Measurements from ENCODE around the gene FAM181A.

GRCh38 chr14:93940437-93940836 lies 13.3 kb downstream of the FAM181A start:
- TF ChIP-seq CTCF (IDR thresholded peaks at IDR 0.05) = no peak
- TF ChIP-seq POLR2A (IDR thresholded peaks at IDR 0.05) = no peak

Measured in Peyer's patch (tissue), 4 donors.